ENCODE measurements around the gene RTF1.

- TF ChIP-seq, protein P1, sequence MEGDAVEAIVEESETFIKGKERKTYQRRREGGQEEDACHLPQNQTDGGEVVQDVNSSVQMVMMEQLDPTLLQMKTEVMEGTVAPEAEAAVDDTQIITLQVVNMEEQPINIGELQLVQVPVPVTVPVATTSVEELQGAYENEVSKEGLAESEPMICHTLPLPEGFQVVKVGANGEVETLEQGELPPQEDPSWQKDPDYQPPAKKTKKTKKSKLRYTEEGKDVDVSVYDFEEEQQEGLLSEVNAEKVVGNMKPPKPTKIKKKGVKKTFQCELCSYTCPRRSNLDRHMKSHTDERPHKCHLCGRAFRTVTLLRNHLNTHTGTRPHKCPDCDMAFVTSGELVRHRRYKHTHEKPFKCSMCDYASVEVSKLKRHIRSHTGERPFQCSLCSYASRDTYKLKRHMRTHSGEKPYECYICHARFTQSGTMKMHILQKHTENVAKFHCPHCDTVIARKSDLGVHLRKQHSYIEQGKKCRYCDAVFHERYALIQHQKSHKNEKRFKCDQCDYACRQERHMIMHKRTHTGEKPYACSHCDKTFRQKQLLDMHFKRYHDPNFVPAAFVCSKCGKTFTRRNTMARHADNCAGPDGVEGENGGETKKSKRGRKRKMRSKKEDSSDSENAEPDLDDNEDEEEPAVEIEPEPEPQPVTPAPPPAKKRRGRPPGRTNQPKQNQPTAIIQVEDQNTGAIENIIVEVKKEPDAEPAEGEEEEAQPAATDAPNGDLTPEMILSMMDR (IDR thresholded peaks at IDR 0.05): no peak
- no peak for TF ChIP-seq POLR2A (IDR thresholded peaks at IDR 0.05)
Measured at GRCh38 chr15:41491889-41492288, 75.0 kb downstream of the RTF1 start.

All from lower leg skin (tissue), 3 donors.